Cardiac muscle cell (in vitro differentiated cells and primary cell): ENCODE measurements around the gene PITPNB. TPM values are rescaled to one million over a fixed set of nuclear protein-coding genes. Genes with fewer than 3 reads are reported as not detected.

Experiments
- DNase-seq, 2 donors: peaks; one replicate each; pipeline versions ENCODE4 v3.0.0 to v3.0.0-alpha.2; 2010 to 2017; ENCODE audit warnings: low read depth in 1 of 2, low spot score in 1 of 2
- H3K27ac ChIP-seq: fragments of 200-600 bp; sonication (generic); 2 replicates; pipeline ENCODE4 v1.5.1; 2016
- H3K27me3 ChIP-seq: fragments of 200-600 bp; sonication (generic); 2 replicates; pipeline ENCODE4 v1.6.0; 2016; ENCODE audit warnings: control low read depth
- H3K36me3 ChIP-seq: fragments of 200-600 bp; sonication (generic); 2 replicates; pipeline ENCODE4 v1.5.1; 2016; ENCODE audit warnings: control low read depth
- H3K4me1 ChIP-seq: fragments of 200-600 bp; sonication (generic); 2 replicates; pipeline ENCODE4 v1.8.1; 2017; ENCODE audit warnings: low read depth, mild to moderate bottlenecking, mixed run types
- H3K4me3 ChIP-seq: fragments of 200-600 bp; sonication (generic); 2 replicates; pipeline ENCODE4 v1.5.1; 2016; ENCODE audit warnings: mild to moderate bottlenecking
- H3K9me3 ChIP-seq: fragments of 200-600 bp; sonication (generic); 2 replicates; pipeline ENCODE4 v1.5.1; 2017; ENCODE audit warnings: low read depth, mild to moderate bottlenecking, control low read depth
- polyA plus RNA-seq: library from polyadenylated mRNA; unstranded; fragments of >200 nt; fragmentation: Nextera tagmentation; extraction: Ambion mirVana; gene quantifications from 2 replicates; pipeline ENCODE4 v1.2.1, GENCODE V29; 2016
- total RNA-seq: library from RNA; depleted of rRNA; stranded (reverse); fragments of >200 nt; gene quantifications from 2 replicates; pipeline ENCODE4 v1.2.3, GENCODE V29; 2016
- TF ChIP-seq, protein P1 (sequence below): IDR thresholded peaks from 2 replicates; pipeline ENCODE4 v1.5.1; 2012; ENCODE audit warnings: low read depth, mild to moderate bottlenecking, low read length

The PITPNB gene
- total and polyA plus RNA-seq, 2 experiments from 2014 or later = 73.2 to 131 TPM

DNA sequence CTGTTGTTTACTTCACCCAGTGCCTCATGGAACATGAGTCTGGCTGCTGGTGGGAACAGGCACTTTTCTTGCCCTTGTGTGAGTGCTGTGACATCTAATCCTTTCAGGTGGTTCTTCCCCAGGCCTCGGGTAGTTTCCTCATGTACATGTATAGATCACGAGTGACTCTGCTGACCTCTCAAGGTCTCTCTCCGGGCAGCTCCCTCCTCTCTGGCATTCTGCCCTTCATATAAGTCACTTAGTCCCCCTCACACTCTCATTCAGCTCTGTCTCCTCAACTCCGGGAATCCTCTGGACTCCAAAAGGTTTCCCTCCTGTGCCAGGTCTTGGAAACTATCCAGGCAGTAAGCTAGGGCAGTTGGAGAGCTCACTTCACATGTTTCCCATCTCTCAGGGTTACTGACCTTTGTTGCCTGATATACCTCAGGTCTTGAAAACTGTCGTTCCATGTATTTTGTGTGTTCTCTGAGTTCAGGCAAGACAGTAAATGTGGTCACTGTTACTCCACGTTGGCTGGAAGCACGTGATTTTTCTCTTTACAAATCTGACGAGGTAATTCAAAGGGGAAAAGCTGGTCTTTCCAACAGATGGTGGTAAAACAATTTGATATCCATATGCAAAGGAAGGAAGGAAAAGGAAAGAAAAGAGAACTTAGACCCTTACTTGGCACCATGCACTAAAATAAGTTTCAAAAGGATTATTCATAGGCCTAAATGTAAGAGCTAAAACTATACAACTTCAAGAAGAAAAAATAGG, 40.5 kb upstream of the PITPNB start:
- H3K36me3 ChIP-seq = no peaks in the 10 kb centered on the region
- DNase-seq = peak in 1 of 2 donors; percentile 77
- peaks cover 29% of the 10 kb centered on the region for H3K4me1 ChIP-seq
- H3K27ac ChIP-seq = peak overlapping the region; percentile 90
- no peaks in the 10 kb centered on the region for H3K27me3 ChIP-seq
- TF ChIP-seq, protein P1, sequence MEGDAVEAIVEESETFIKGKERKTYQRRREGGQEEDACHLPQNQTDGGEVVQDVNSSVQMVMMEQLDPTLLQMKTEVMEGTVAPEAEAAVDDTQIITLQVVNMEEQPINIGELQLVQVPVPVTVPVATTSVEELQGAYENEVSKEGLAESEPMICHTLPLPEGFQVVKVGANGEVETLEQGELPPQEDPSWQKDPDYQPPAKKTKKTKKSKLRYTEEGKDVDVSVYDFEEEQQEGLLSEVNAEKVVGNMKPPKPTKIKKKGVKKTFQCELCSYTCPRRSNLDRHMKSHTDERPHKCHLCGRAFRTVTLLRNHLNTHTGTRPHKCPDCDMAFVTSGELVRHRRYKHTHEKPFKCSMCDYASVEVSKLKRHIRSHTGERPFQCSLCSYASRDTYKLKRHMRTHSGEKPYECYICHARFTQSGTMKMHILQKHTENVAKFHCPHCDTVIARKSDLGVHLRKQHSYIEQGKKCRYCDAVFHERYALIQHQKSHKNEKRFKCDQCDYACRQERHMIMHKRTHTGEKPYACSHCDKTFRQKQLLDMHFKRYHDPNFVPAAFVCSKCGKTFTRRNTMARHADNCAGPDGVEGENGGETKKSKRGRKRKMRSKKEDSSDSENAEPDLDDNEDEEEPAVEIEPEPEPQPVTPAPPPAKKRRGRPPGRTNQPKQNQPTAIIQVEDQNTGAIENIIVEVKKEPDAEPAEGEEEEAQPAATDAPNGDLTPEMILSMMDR = no peak
- H3K9me3 ChIP-seq = no peaks in the 10 kb centered on the region
- no peak overlapping the region for H3K4me3 ChIP-seq

DNA sequence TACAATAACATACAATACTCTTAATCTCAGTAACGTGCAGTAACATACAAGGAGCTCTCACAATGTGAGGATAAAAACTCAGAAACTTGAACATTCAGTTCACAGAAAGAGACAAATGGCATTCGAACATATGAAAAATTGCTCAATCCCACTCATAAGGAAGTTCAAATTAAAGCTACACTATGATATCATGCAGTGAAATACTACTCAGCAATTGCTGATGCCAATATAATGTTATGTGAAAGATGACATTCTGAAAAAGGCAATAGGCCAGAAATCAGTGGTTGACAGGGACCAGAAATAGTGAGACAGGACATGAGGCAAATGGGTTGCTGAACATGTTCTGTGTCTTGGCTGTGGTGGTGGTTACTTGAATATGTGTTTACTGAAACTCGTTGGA, 33.7 kb upstream of the PITPNB start:
- Histone ChIP-seq H3K4me3 (no peak overlapping the region), H3K9me3 (no peaks in the 10 kb centered on the region), H3K27ac (no peak overlapping the region), H3K4me1 (no peaks in the 10 kb centered on the region), H3K36me3 (no peaks in the 10 kb centered on the region), H3K27me3 (no peaks in the 10 kb centered on the region)
- TF ChIP-seq, protein P1 = no peak
- peak in 1 of 2 donors; percentile 40 for DNase-seq

DNA sequence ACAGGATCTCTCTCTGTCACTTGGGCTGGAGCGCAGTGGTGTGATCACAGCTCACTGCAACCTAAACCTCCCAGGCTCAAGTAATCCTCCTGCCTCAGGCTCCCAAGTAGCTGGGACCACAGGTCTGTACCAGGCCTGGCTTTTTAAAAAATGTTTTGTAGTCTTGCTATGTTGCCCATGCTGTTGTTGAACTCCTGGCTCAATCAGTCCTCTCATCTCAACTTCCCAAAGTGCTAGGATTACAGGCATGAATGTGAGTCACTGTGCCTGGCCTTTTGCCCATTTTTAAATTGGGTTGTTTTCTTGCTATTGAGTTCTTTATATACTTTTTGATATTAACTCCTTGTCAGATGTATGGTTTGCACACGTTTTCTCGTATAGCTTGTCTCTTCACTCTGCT, 33.0 kb upstream of the PITPNB start:
- peak in 1 of 2 donors; percentile 80 for DNase-seq
- TF ChIP-seq, protein P1 = no peak
- H3K36me3 ChIP-seq = no peaks in the 10 kb centered on the region

DNA sequence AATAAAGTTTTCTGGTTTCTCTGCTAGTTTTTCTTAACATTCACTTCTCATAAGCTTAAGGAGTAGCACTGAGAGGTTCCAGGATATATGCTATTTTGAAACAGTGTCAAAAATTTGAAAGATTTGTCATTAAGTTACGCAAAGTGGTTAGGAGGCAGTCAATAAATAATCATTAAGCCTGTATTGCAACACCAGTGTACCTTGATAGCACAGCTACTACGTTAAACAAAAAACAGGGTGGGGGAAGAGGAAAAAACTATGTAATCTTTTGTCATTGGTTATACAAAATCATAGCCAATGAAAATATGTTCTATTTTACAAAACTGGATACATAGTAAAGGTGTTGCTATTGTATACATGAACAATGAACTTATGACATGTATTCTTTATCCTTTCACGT, 30.4 kb upstream of the PITPNB start:
- no peaks in the 10 kb centered on the region for H3K9me3 ChIP-seq
- no peak for DNase-seq
- H3K27ac ChIP-seq = no peak overlapping the region
- TF ChIP-seq, protein P1 = no peak
- H3K4me3 ChIP-seq = no peak overlapping the region
- no peaks in the 10 kb centered on the region for H3K27me3 ChIP-seq
- H3K4me1 ChIP-seq = no peaks in the 10 kb centered on the region
- H3K36me3 ChIP-seq = no peaks in the 10 kb centered on the region

More for the DNA sequence above, 33.0 kb upstream of the PITPNB start:
- H3K9me3 ChIP-seq = no peaks in the 10 kb centered on the region
- no peak overlapping the region for H3K27ac ChIP-seq
- no peak overlapping the region for H3K4me3 ChIP-seq
- no peaks in the 10 kb centered on the region for H3K27me3 ChIP-seq
- H3K4me1 ChIP-seq = no peaks in the 10 kb centered on the region

DNA sequence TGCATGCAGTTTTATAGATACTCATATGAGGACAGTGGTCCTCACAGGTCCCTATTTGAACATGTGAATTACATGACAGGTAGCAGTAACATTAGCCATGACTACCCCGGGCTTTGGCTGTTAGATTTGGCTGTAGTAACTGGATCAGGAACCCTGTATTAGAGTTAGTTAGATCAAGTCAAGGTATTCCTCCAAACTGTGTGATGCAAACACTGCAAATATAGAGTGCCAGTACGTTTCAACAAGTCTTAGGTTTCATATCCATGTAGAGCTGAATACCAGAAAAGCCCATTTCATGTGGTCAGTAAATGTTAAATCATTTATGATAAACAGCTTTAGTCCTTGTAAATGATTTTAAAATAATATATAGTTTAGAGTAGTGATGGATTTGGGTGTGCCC, 29.5 kb upstream of the PITPNB start:
- no peak overlapping the region for H3K4me3 ChIP-seq
- H3K9me3 ChIP-seq = no peaks in the 10 kb centered on the region
- H3K27me3 ChIP-seq = no peaks in the 10 kb centered on the region
- H3K36me3 ChIP-seq = no peaks in the 10 kb centered on the region
- H3K4me1 ChIP-seq = no peaks in the 10 kb centered on the region
- DNase-seq = no peak
- no peak overlapping the region for H3K27ac ChIP-seq
- TF ChIP-seq, protein P1 = no peak
